NCI-H2029 treated with DMSO at 0.1 percent for 48 hours (cell line): Measurements from ENCODE around the gene IQSEC1.
"Not testable (repeated sequence)": the region's sequence is repeated elsewhere in the genome, so short reads cannot be mapped to it uniquely, and the experiment has no call there.

ENCODE experiments used
- DNase-seq: peaks from one replicate; lab custom pipeline; 2025; lab: John Stamatoyannopoulos, UW

The IQSEC1 gene

GRCh38 chr3:12894629-12895028 lies 178.6 kb downstream of the IQSEC1 start:
- DNase-seq: no peak

GRCh38 chr3:12893852-12894251 lies 179.4 kb downstream of the IQSEC1 start:
- no peak for DNase-seq

GRCh38 chr3:12893247-12893646 lies 180.0 kb downstream of the IQSEC1 start:
- no peak for DNase-seq

- DNase-seq: no peak
These were observed 180.4 kb downstream of the IQSEC1 start for GRCh38 chr3:12892840-12893189.

GRCh38 chr3:12891985-12892839 lies 181.0 kb downstream of the IQSEC1 start:
- peak; percentile 83 for DNase-seq

- no peak for DNase-seq
These were observed 181.7 kb downstream of the IQSEC1 start for GRCh38 chr3:12891391-12891984.

- DNase-seq: no peak
These were observed 182.4 kb downstream of the IQSEC1 start for GRCh38 chr3:12890610-12891390.

GRCh38 chr3:12886736-12887135 lies 186.5 kb downstream of the IQSEC1 start:
- DNase-seq: no peak

- DNase-seq: no peak
These were observed 187.0 kb downstream of the IQSEC1 start for GRCh38 chr3:12886106-12886679.

- no peak for DNase-seq
These were observed 187.7 kb downstream of the IQSEC1 start for GRCh38 chr3:12885583-12885930.

GRCh38 chr3:12884790-12885582 lies 188.2 kb downstream of the IQSEC1 start:
- DNase-seq: no peak

- no peak for DNase-seq
These were observed 189.0 kb downstream of the IQSEC1 start for GRCh38 chr3:12884186-12884680.

- no peak for DNase-seq
These were observed 190.6 kb downstream of the IQSEC1 start for GRCh38 chr3:12882336-12883310.

GRCh38 chr3:12881858-12882257 lies 191.4 kb downstream of the IQSEC1 start:
- not testable (repeated sequence) for DNase-seq

GRCh38 chr3:12879191-12879815 lies 193.9 kb downstream of the IQSEC1 start:
- no peak for DNase-seq

GRCh38 chr3:12878758-12879157 lies 194.5 kb downstream of the IQSEC1 start:
- DNase-seq: not testable (repeated sequence)

GRCh38 chr3:12878141-12878574 lies 195.1 kb downstream of the IQSEC1 start:
- no peak for DNase-seq

GRCh38 chr3:12877040-12877439 lies 196.2 kb downstream of the IQSEC1 start:
- no peak for DNase-seq
